Measurements from ENCODE around the gene MATR3. TPM values are rescaled to one million over a fixed set of nuclear protein-coding genes. Genes with fewer than 3 reads are reported as not detected.

The MATR3 gene
- total RNA-seq, 3 donors from 2014 or later, result 112 to 165 (median 136) TPM

- DNase-seq (no peak), ATAC-seq (no peak)
- peaks cover 6% of the 10 kb centered on the region for H3K36me3 ChIP-seq (ENCODE audit: low read depth)
- intact Hi-C loops (cut with DNase I, micrococcal nuclease), result no loop called here
- no peak for TF ChIP-seq CTCF (IDR thresholded peaks at IDR 0.05)
- H3K4me3 ChIP-seq, result no peak overlapping the region
- H3K4me1 ChIP-seq (ENCODE audit: low read depth), result peaks cover 13% of the 10 kb centered on the region
- H3K9me3 ChIP-seq, result no peaks in the 10 kb centered on the region
Measured at GRCh38 chr5:139312075-139312474, 18.5 kb downstream of the MATR3 start.

DNA sequence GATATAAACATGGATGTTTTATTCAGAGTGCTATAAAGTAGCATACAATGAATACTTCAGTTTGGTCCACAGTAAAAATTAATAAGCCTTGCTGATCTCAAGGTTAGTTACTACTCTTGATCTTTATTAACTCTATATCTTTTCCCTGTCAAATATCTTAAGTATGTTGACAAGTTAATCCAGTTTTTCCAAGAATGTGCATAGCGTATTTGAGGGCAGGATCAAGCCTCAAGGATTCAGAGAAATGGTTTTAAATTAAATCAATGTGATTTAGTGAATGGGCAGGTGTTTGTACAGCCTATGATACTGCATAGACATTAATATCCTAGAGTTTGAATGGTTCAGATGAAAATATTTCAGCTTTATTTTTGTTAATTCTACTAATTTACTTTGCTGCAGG, 20.7 kb downstream of the MATR3 start:
- Histone ChIP-seq H3K36me3 (ENCODE audit: low read depth) (peaks cover 14% of the 10 kb centered on the region), H3K4me1 (ENCODE audit: low read depth) (no peaks in the 10 kb centered on the region), H3K4me3 (no peak overlapping the region), H3K9me3 (no peaks in the 10 kb centered on the region)
- intact Hi-C loops (cut with DNase I, micrococcal nuclease), result no loop called here
- TF ChIP-seq CTCF (IDR thresholded peaks at IDR 0.05), result no peak
- no peak for DNase-seq
- no peak for ATAC-seq

DNA sequence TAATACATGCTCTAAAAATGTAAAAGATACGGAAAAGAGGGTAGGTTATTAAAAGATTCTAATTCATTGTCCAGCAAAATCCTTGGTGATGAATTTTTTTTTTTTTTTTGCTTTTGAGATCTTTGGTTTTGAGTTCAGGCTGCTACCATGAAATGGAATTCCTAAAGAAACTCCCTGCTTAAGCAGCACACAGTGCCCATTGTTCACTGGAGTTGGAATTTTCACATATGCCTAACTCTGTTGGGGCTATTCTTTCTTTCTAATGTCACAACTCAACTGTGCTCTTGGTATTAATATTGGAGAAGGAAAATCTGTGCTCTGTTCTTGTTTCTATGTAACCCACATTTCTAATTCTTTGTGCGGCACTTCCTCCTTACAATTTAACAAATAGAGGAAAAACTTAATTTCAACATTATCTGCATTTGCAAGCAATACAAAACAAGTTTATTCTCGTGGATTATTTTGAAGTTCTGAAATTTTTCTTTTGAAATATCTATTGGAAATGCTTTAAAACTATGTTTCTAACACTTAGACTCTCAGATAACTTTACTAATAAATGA, 21.6 kb downstream of the MATR3 start:
- H3K9me3 ChIP-seq, result no peaks in the 10 kb centered on the region
- H3K36me3 ChIP-seq (ENCODE audit: low read depth), result peaks cover 14% of the 10 kb centered on the region
- no peak for TF ChIP-seq CTCF (IDR thresholded peaks at IDR 0.05)
- intact Hi-C loops (cut with DNase I, micrococcal nuclease), result no loop called here
- ATAC-seq (no peak), DNase-seq (no peak)
- H3K4me3 ChIP-seq, result no peak overlapping the region
- no peaks in the 10 kb centered on the region for H3K4me1 ChIP-seq (ENCODE audit: low read depth)

GRCh38 chr5:139335811-139336210, 42.3 kb downstream of the MATR3 start:
- Histone ChIP-seq H3K4me3 (no peak overlapping the region), H3K4me1 (ENCODE audit: low read depth) (no peaks in the 10 kb centered on the region), H3K9me3 (no peaks in the 10 kb centered on the region), H3K36me3 (ENCODE audit: low read depth) (peaks cover 2% of the 10 kb centered on the region)
- DNase-seq (no peak), ATAC-seq (no peak)
- intact Hi-C loops (cut with DNase I, micrococcal nuclease), result no loop called here
- no peak for TF ChIP-seq CTCF (IDR thresholded peaks at IDR 0.05)

GRCh38 chr5:139340051-139340450, 46.5 kb downstream of the MATR3 start:
- H3K36me3 ChIP-seq (ENCODE audit: low read depth), result no peaks in the 10 kb centered on the region
- intact Hi-C loops (cut with DNase I, micrococcal nuclease), result no loop called here
- H3K9me3 ChIP-seq, result no peaks in the 10 kb centered on the region
- no peak overlapping the region for H3K4me3 ChIP-seq
- no peak for TF ChIP-seq CTCF (IDR thresholded peaks at IDR 0.05)
- ATAC-seq, result no peak
- peaks cover 19% of the 10 kb centered on the region for H3K4me1 ChIP-seq (ENCODE audit: low read depth)
- DNase-seq, result no peak

- Histone ChIP-seq H3K36me3 (ENCODE audit: low read depth) (no peaks in the 10 kb centered on the region), H3K4me3 (peak overlapping the region; percentile 76), H3K4me1 (ENCODE audit: low read depth) (peaks cover 19% of the 10 kb centered on the region), H3K9me3 (no peaks in the 10 kb centered on the region)
- DNase-seq (no peak), ATAC-seq (peak; percentile 1)
- intact Hi-C loops (cut with DNase I, micrococcal nuclease), result no loop called here
- TF ChIP-seq CTCF (IDR thresholded peaks at IDR 0.05), result no peak
Measured at GRCh38 chr5:139341187-139341688, 47.7 kb downstream of the MATR3 start.

Measured in mucosa of descending colon (tissue), 3 donors.